Prostate gland (tissue), 2 donors: ENCODE measurements around the gene ISL1. TPM values are rescaled to one million over a fixed set of nuclear protein-coding genes. Genes with fewer than 3 reads are reported as not detected.

Source experiments
- DNase-seq: peaks from one replicate; pipeline ENCODE4 v3.0.0-alpha.2; 2019; ENCODE audit warnings: low spot score
- H3K27ac ChIP-seq, 2 donors: fragments of 200-600 bp; sonication (generic); 2 replicates each; pipeline ENCODE4 v1.5.1; 2017 to 2019
- H3K27me3 ChIP-seq: fragments of 200-600 bp; sonication (generic); replicated peaks from 2 replicates; pipeline ENCODE4 v1.5.1; 2019; ENCODE audit not compliant: insufficient read depth
- H3K36me3 ChIP-seq, 2 donors: fragments of 200-600 bp; sonication (generic); 1 replicate in 1 of 2; 2 replicates in 1 of 2; pipeline versions ENCODE4 v1.5.1 to v1.8.1; 2017 to 2019
- H3K4me1 ChIP-seq: fragments of 200-600 bp; sonication (generic); replicated peaks from 2 replicates; pipeline ENCODE4 v1.5.1; 2019
- H3K4me3 ChIP-seq, 2 donors: fragments of 200-600 bp; sonication (generic); 2 replicates each; pipeline ENCODE4 v1.5.1; 2017 to 2019
- H3K9me3 ChIP-seq: fragments of 200-600 bp; sonication (generic); 2 replicates; pipeline ENCODE4 v1.5.1; 2017
- POLR2A ChIP-seq: fragments of 450-650 bp; IDR thresholded peaks from one replicate; pipeline ENCODE4 v1.6.1; 2016; ENCODE audit warnings: antibody characterized with exemption, mild to moderate bottlenecking
- POLR2AphosphoS5 ChIP-seq: sonication (generic); formaldehyde crosslinking; IDR thresholded peaks from one replicate; pipeline ENCODE4 v1.6.1; 2017; ENCODE audit warnings: antibody characterized with exemption
- WGBS: methylation state at CpG from one replicate; pipeline ENCODE4 v1.1.5; 2018; 5-methylcytosine and 5-hydroxymethylcytosine counted together
- intact Hi-C: fragments of 100-400 bp; cut with DNase I; formaldehyde crosslinking; loops from one replicate; pipeline ENCODE4 v1.14.2; 2022
- total RNA-seq, 2 donors: library from RNA; depleted of rRNA; stranded (reverse); fragments of >200 nt; gene quantifications; one replicate each; pipeline ENCODE4 v1.1.0, GENCODE V29; 2016
- TF ChIP-seq, protein P1 (sequence below), 4 experiments: fragments of 200-600 bp in 2 of 4; fragments of 450-650 bp in 2 of 4; sonication (generic) in 2 of 4; IDR thresholded peaks; 1 replicate in 3 of 4; 2 replicates in 1 of 4; pipeline ENCODE4 v1.5.1; 2016 to 2019; ENCODE audit warnings: antibody characterized with exemption in 4 of 4, mild to moderate bottlenecking in 2 of 4, moderate library complexity in 2 of 4

ISL1 gene
- total RNA-seq, 2 donors from 2014 or later: 5.5 to 15.2 TPM

DNA sequence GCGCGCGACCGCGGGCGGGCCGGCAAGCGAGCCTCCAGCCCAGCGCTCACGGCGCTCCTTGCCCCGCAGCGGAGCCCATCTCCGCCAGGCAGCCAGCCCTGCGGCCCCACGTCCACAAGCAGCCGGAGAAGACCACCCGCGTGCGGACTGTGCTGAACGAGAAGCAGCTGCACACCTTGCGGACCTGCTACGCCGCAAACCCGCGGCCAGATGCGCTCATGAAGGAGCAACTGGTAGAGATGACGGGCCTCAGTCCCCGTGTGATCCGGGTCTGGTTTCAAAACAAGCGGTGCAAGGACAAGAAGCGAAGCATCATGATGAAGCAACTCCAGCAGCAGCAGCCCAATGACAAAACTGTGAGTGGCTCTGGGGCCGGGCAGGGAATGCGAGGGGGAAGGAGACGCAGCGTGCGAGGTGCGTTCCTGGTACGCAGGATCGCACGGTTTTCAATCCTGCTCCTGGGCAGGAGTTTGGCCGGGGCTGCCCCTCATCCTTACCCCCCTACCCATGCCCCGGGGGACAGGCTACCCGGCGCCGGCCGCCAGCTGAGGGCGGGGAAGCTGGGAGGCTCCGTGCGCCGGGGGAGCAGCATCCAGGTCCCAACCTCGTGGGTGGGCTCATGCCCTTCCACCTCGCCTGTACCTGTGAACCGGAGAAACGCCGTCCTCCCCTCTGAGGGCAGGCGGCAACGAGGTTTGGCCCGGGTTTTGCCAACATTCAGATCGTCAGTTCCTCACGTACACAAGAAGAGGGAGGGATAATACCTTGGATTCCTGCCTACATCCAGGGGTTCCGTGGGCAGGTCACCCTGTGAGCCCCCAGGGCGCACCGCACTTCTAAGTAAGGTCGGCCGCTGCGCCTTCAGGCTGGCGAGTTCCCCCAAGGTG is 6.6 kb downstream of the ISL1 start:
- DNase-seq: no peak
- H3K27me3 ChIP-seq: peaks cover 11% of the 10 kb centered on the region
- no peaks in the 10 kb centered on the region for H3K36me3 ChIP-seq
- H3K27ac ChIP-seq: peak overlapping the region; percentile 62 to 90
- WGBS: 10% methylated on average over 45 of the region's 68 CpGs
- H3K4me1 ChIP-seq: no peaks in the 10 kb centered on the region
- intact Hi-C loops: no loop called here
- no peaks in the 10 kb centered on the region for H3K9me3 ChIP-seq
- no peak for TF ChIP-seq POLR2A
- no peak for TF ChIP-seq POLR2AphosphoS5
- TF ChIP-seq, protein P1, sequence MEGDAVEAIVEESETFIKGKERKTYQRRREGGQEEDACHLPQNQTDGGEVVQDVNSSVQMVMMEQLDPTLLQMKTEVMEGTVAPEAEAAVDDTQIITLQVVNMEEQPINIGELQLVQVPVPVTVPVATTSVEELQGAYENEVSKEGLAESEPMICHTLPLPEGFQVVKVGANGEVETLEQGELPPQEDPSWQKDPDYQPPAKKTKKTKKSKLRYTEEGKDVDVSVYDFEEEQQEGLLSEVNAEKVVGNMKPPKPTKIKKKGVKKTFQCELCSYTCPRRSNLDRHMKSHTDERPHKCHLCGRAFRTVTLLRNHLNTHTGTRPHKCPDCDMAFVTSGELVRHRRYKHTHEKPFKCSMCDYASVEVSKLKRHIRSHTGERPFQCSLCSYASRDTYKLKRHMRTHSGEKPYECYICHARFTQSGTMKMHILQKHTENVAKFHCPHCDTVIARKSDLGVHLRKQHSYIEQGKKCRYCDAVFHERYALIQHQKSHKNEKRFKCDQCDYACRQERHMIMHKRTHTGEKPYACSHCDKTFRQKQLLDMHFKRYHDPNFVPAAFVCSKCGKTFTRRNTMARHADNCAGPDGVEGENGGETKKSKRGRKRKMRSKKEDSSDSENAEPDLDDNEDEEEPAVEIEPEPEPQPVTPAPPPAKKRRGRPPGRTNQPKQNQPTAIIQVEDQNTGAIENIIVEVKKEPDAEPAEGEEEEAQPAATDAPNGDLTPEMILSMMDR (IDR thresholded peaks at IDR 0.05): no peak
- H3K4me3 ChIP-seq: peak overlapping the region; percentile 18 to 51

DNA sequence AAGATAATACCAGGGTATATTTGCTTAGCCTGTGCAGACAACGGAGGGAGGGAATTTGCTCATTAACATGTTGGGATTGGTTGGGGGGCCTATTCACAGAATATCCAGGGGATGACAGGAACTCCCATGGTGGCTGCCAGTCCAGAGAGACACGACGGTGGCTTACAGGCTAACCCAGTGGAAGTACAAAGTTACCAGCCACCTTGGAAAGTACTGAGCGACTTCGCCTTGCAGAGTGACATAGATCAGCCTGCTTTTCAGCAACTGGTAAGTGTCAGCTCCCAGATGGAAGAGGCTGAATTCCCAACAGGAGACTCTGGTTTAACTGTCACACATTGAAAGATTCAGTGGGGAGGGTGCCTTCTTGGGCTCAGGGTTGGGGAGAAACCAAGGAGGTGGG is 7.9 kb downstream of the ISL1 start:
- WGBS: 57% methylated on average over 5 of the region's 5 CpGs
- H3K4me3 ChIP-seq: peak overlapping the region in 1 of 2 donors; percentile 11

GRCh38 chr5:51392689-51393199 is 9.5 kb downstream of the ISL1 start:
- no peaks in the 10 kb centered on the region for H3K4me1 ChIP-seq
- peaks cover 6% of the 10 kb centered on the region for H3K27me3 ChIP-seq

More for the DNA sequence above, 7.9 kb downstream of the ISL1 start:
- H3K27me3 ChIP-seq: peaks cover 11% of the 10 kb centered on the region
- TF ChIP-seq POLR2A (no peak), POLR2AphosphoS5 (no peak)
- TF ChIP-seq, protein P1 (IDR thresholded peaks at IDR 0.05): no peak
- no peak for DNase-seq
- H3K4me1 ChIP-seq: no peaks in the 10 kb centered on the region
- H3K27ac ChIP-seq: peak overlapping the region; percentile 26 to 90
- H3K36me3 ChIP-seq: no peaks in the 10 kb centered on the region
- H3K9me3 ChIP-seq: no peaks in the 10 kb centered on the region
- intact Hi-C loops: no loop called here

GRCh38 chr5:51394609-51395008 is 11.4 kb downstream of the ISL1 start:
- no peak for DNase-seq
- Histone ChIP-seq H3K9me3 (no peaks in the 10 kb centered on the region), H3K4me3 (no peak overlapping the region), H3K27ac (peak overlapping the region in 1 of 2 donors; percentile 73), H3K27me3 (peaks cover 7% of the 10 kb centered on the region), H3K4me1 (no peaks in the 10 kb centered on the region), H3K36me3 (no peaks in the 10 kb centered on the region)
- intact Hi-C loops: no loop called here
- no peak for TF ChIP-seq POLR2A
- TF ChIP-seq, protein P1 (IDR thresholded peaks at IDR 0.05): no peak
- TF ChIP-seq POLR2AphosphoS5: no peak
- 65% methylated on average over 2 of the region's 2 CpGs for WGBS

More at GRCh38 chr5:51392689-51393199, 9.5 kb downstream of the ISL1 start:
- Histone ChIP-seq H3K27ac (peak overlapping the region; percentile 20 to 36), H3K36me3 (no peaks in the 10 kb centered on the region), H3K9me3 (no peaks in the 10 kb centered on the region), H3K4me3 (no peak overlapping the region)
- no peak for DNase-seq
- intact Hi-C loops: no loop called here
- no peak for TF ChIP-seq POLR2AphosphoS5
- no peak for TF ChIP-seq POLR2A
- TF ChIP-seq, protein P1 (IDR thresholded peaks at IDR 0.05): no peak
- 56% methylated on average over 3 of the region's 3 CpGs for WGBS
